NCI-H2081 (cell line): ENCODE data around the gene UBAC2.

Source experiments
- DNase-seq, 2 experiments: peaks; one replicate each; lab custom pipeline; 2025; lab: John Stamatoyannopoulos, UW

UBAC2 gene

GRCh38 chr13:99339230-99339721, 138.6 kb downstream of the UBAC2 start:
- no peak for DNase-seq

- no peak for DNase-seq
Measured at GRCh38 chr13:99339736-99340397, 139.2 kb downstream of the UBAC2 start.

- DNase-seq: no peak
Measured at GRCh38 chr13:99340638-99341037, 140.0 kb downstream of the UBAC2 start.

- no peak for DNase-seq
Measured at GRCh38 chr13:99341969-99342722, 141.5 kb downstream of the UBAC2 start.

- DNase-seq: no peak
Measured at GRCh38 chr13:99342723-99343315, 142.2 kb downstream of the UBAC2 start.

GRCh38 chr13:99344610-99345208, 144.1 kb downstream of the UBAC2 start:
- DNase-seq: no peak

- DNase-seq: no peak
Measured at GRCh38 chr13:99345345-99345744, 144.7 kb downstream of the UBAC2 start.

- DNase-seq: no peak
Measured at GRCh38 chr13:99346335-99347042, 145.8 kb downstream of the UBAC2 start.

GRCh38 chr13:99347335-99347878, 146.8 kb downstream of the UBAC2 start:
- DNase-seq: no peak

GRCh38 chr13:99347911-99348451, 147.3 kb downstream of the UBAC2 start:
- DNase-seq: no peak

GRCh38 chr13:99350191-99350590, 149.5 kb downstream of the UBAC2 start:
- DNase-seq: no peak

GRCh38 chr13:99351772-99352171, 151.1 kb downstream of the UBAC2 start:
- DNase-seq: no peak

GRCh38 chr13:99352351-99353245, 151.9 kb downstream of the UBAC2 start:
- no peak for DNase-seq

- DNase-seq: no peak
Measured at GRCh38 chr13:99353246-99353600, 152.6 kb downstream of the UBAC2 start.

- DNase-seq: no peak
Measured at GRCh38 chr13:99353836-99354235, 153.2 kb downstream of the UBAC2 start.

GRCh38 chr13:99354371-99354951, 153.8 kb downstream of the UBAC2 start:
- no peak for DNase-seq

- no peak for DNase-seq
Measured at GRCh38 chr13:99355267-99356011, 154.8 kb downstream of the UBAC2 start.

GRCh38 chr13:99356012-99356261, 155.3 kb downstream of the UBAC2 start:
- no peak for DNase-seq

GRCh38 chr13:99356262-99357091, 155.8 kb downstream of the UBAC2 start:
- no peak for DNase-seq
